Nephron (organoid): ENCODE results near the gene ZBED4.
A peak's percentile ranks its signal among the peaks of the same experiment; 100 is the strongest.

ENCODE experiments used
- H3K27ac Mint-ChIP-seq, 3 experiments: 2 replicates each; pipeline ENCODE4 v1.8.0; 2020; ENCODE audit warnings: mixed read lengths in 3 of 3, mild to moderate bottlenecking in 2 of 3, moderate library complexity in 1 of 3
- H3K27me3 Mint-ChIP-seq: 2 replicates; pipeline ENCODE4 v1.8.0; 2021; ENCODE audit warnings: low read depth, mild to moderate bottlenecking, moderate library complexity, mixed read lengths
- H3K36me3 Mint-ChIP-seq: 2 replicates; pipeline ENCODE4 v1.8.0; 2020; ENCODE audit warnings: low read depth, mixed read lengths
- H3K4me1 Mint-ChIP-seq: 2 replicates; pipeline ENCODE4 v1.8.0; 2020; ENCODE audit warnings: mixed read lengths
- H3K4me3 Mint-ChIP-seq, 3 experiments: 2 replicates each; pipeline ENCODE4 v1.8.0; 2020; ENCODE audit warnings: mild to moderate bottlenecking in 3 of 3, mixed read lengths in 3 of 3, moderate library complexity in 2 of 3
- H3K9me3 Mint-ChIP-seq: 2 replicates; pipeline ENCODE4 v1.8.0; 2020; ENCODE audit warnings: mixed read lengths
- CTCF ChIP-seq, 3 experiments: fragments of 200-600 bp; sonication (generic); IDR thresholded peaks; one replicate each; pipeline ENCODE4 v1.5.0; 2021; ENCODE audit warnings: antibody characterized with exemption in 3 of 3; ENCODE audit not compliant: unreplicated experiment in 3 of 3

The ZBED4 gene

GRCh38 chr22:49905465-49905864, 51.8 kb downstream of the ZBED4 start:
- peaks cover 6% of the 10 kb centered on the region for H3K27me3 Mint-ChIP-seq
- H3K4me3 Mint-ChIP-seq, result no peak overlapping the region
- H3K9me3 Mint-ChIP-seq, result no peaks in the 10 kb centered on the region
- H3K36me3 Mint-ChIP-seq, result peaks cover 47% of the 10 kb centered on the region
- no peaks in the 10 kb centered on the region for H3K4me1 Mint-ChIP-seq
- peak overlapping the region in 1 of 3 experiments; percentile 24 for H3K27ac Mint-ChIP-seq
- no peak for TF ChIP-seq CTCF (IDR thresholded peaks at IDR 0.05; ENCODE audit: unreplicated experiment in 3 of 3)

- Mint-ChIP-seq H3K36me3 (peaks cover 40% of the 10 kb centered on the region), H3K4me3 (no peak overlapping the region), H3K4me1 (no peaks in the 10 kb centered on the region), H3K9me3 (no peaks in the 10 kb centered on the region), H3K27ac (no peak overlapping the region), H3K27me3 (peaks cover 3% of the 10 kb centered on the region)
- no peak for TF ChIP-seq CTCF (IDR thresholded peaks at IDR 0.05; ENCODE audit: unreplicated experiment in 3 of 3)
Observed at GRCh38 chr22:49906071-49906798, 52.6 kb downstream of the ZBED4 start.

- Mint-ChIP-seq H3K27ac (no peak overlapping the region), H3K27me3 (no peaks in the 10 kb centered on the region), H3K4me1 (no peaks in the 10 kb centered on the region), H3K4me3 (no peak overlapping the region), H3K9me3 (no peaks in the 10 kb centered on the region), H3K36me3 (peaks cover 34% of the 10 kb centered on the region)
- no peak for TF ChIP-seq CTCF (IDR thresholded peaks at IDR 0.05; ENCODE audit: unreplicated experiment in 3 of 3)
Observed at GRCh38 chr22:49906799-49907290, 53.2 kb downstream of the ZBED4 start.

GRCh38 chr22:49907807-49908206, 54.2 kb downstream of the ZBED4 start:
- H3K27me3 Mint-ChIP-seq, result no peaks in the 10 kb centered on the region
- TF ChIP-seq CTCF (IDR thresholded peaks at IDR 0.05; ENCODE audit: unreplicated experiment in 3 of 3), result no peak
- H3K27ac Mint-ChIP-seq, result no peak overlapping the region
- H3K9me3 Mint-ChIP-seq, result no peaks in the 10 kb centered on the region
- no peaks in the 10 kb centered on the region for H3K4me1 Mint-ChIP-seq
- no peak overlapping the region for H3K4me3 Mint-ChIP-seq
- H3K36me3 Mint-ChIP-seq, result peaks cover 33% of the 10 kb centered on the region

- no peaks in the 10 kb centered on the region for H3K9me3 Mint-ChIP-seq
- no peak overlapping the region for H3K4me3 Mint-ChIP-seq
- peaks cover under 1% of the 10 kb centered on the region for H3K27me3 Mint-ChIP-seq
- no peaks in the 10 kb centered on the region for H3K4me1 Mint-ChIP-seq
- peaks cover 33% of the 10 kb centered on the region for H3K36me3 Mint-ChIP-seq
- TF ChIP-seq CTCF (IDR thresholded peaks at IDR 0.05; ENCODE audit: unreplicated experiment in 3 of 3), result no peak
- H3K27ac Mint-ChIP-seq, result no peak overlapping the region
Observed at GRCh38 chr22:49909476-49910205, 56.0 kb downstream of the ZBED4 start.
